ENCODE data around the gene ZNF611. TPM values are rescaled to one million over a fixed set of nuclear protein-coding genes. Genes with fewer than 3 reads are reported as not detected.

Gene ZNF611
- total and polyA plus RNA-seq, 10 of the 15 experiments (the other 5 are each of a cell fraction or from before 2014, with no cell fraction given), result 1.4 to 16.8 (median 7.6) TPM

- TF ChIP-seq, protein P1, sequence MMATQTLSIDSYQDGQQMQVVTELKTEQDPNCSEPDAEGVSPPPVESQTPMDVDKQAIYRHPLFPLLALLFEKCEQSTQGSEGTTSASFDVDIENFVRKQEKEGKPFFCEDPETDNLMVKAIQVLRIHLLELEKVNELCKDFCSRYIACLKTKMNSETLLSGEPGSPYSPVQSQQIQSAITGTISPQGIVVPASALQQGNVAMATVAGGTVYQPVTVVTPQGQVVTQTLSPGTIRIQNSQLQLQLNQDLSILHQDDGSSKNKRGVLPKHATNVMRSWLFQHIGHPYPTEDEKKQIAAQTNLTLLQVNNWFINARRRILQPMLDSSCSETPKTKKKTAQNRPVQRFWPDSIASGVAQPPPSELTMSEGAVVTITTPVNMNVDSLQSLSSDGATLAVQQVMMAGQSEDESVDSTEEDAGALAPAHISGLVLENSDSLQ (IDR thresholded peaks at IDR 0.05), result no peak
- no peak for TF ChIP-seq ZBTB33 (IDR thresholded peaks at IDR 0.05)
- TF ChIP-seq CHD1 (IDR thresholded peaks at IDR 0.05; ENCODE audit: low read depth, low read length), result no peak
- no peak for TF ChIP-seq SMAD1 (IDR thresholded peaks at IDR 0.05; ENCODE audit: low read depth, partially characterized antibody)
Measured at GRCh38 chr19:52670046-52670445, 64.8 kb downstream of the ZNF611 start (continued).

DNA sequence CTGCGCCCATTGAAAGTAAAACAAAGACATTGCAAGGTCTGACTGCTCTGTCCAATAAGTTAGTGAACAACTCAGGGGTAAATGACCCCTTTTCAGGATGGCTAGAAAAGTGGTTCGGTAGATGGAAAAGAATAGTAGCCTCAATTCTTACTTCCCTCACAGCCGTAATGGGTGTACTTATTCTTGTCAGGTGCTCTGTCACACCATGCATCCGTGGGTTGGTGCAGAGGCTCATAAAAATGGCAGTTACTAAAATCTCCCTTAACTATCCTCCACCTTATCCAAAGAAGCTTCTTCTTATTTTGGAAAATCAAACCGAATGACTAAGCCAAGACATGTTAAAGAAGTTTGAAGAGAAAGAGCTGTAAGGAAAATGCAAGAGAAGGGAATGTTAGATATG is 65.3 kb downstream of the ZNF611 start:
- ChIA-PET RAD21 (ENCODE audit: unreplicated experiment) (no interaction called here), POLR2A (no interaction called here), SMC1A (ENCODE audit: uncharacterized antibody, unreplicated experiment) (interaction anchor here (0.9 kb wide), 1 partner anchor 9 kb away, joined by 3 read pairs; no protein-coding TSS in a partner anchor), CTCF (interaction anchor here (0.6 to 1.4 kb wide), 2 partner anchors 13 to 41 kb away, joined by 3 read pairs; no protein-coding TSS in a partner anchor)
- H3K4me3 ChIP-seq, result no peak overlapping the region
- FAIRE-seq, result no peak
- no peaks in the 10 kb centered on the region for H3K36me3 ChIP-seq (ENCODE audit: control insufficient read depth in 2 of 2, insufficient read depth in 2 of 2, low read length in 1 of 2)
- intact Hi-C loops (cut with micrococcal nuclease; ENCODE audit: unreplicated experiment), result no loop called here
- 99% methylated on average over 5 of the region's 5 CpGs for WGBS (ENCODE audit: insufficient coverage, insufficient replicate concordance, low lambda C conversion rate, missing lambda C conversion rate)
- no peak for ATAC-seq
- BruUV-seq (replicated peaks), result no TSS peak
- no peak overlapping the region for H3K9ac ChIP-seq (ENCODE audit: control insufficient read depth, insufficient read depth, low read length)
- no peak for DNase-seq (ENCODE audit: low read depth, low spot score)
- no peak overlapping the region for H3K4me2 ChIP-seq (ENCODE audit: control insufficient read depth, insufficient read depth)
- no peak overlapping the region for H3K27ac ChIP-seq (ENCODE audit: control insufficient read depth, insufficient read depth)
- H3K79me2 ChIP-seq (ENCODE audit: control insufficient read depth, insufficient read depth, low read length), result no peaks in the 10 kb centered on the region
- no peak overlapping the region for H2AFZ ChIP-seq (ENCODE audit: control insufficient read depth, low read depth, low read length)
- H3K4me1 ChIP-seq (ENCODE audit: control insufficient read depth, insufficient read depth, low read length), result no peaks in the 10 kb centered on the region
- no peaks in the 10 kb centered on the region for H4K20me1 ChIP-seq (ENCODE audit: control insufficient read depth, insufficient read depth)
- peaks cover 2% of the 10 kb centered on the region; the same call in 1 of the 3 replicates for H3K9me3 ChIP-seq (replicated peaks; ENCODE audit: control insufficient read depth, insufficient read depth, low read length)
- no peaks in the 10 kb centered on the region for H3K27me3 ChIP-seq (replicated peaks in 1 of 2; ENCODE audit: control insufficient read depth in 2 of 2, insufficient read depth in 2 of 2, low read length in 1 of 2)
- in situ Hi-C loops (cut with MboI), result no loop called here
- TF ChIP-seq, protein P2, sequence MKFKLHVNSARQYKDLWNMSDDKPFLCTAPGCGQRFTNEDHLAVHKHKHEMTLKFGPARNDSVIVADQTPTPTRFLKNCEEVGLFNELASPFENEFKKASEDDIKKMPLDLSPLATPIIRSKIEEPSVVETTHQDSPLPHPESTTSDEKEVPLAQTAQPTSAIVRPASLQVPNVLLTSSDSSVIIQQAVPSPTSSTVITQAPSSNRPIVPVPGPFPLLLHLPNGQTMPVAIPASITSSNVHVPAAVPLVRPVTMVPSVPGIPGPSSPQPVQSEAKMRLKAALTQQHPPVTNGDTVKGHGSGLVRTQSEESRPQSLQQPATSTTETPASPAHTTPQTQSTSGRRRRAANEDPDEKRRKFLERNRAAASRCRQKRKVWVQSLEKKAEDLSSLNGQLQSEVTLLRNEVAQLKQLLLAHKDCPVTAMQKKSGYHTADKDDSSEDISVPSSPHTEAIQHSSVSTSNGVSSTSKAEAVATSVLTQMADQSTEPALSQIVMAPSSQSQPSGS (IDR thresholded peaks at IDR 0.05; ENCODE audit: low read length), result no peak
- no peak for TF ChIP-seq KLF5 (IDR thresholded peaks at IDR 0.05; ENCODE audit: partially characterized antibody)
- TF ChIP-seq ESRRA (IDR thresholded peaks at IDR 0.05; ENCODE audit: low read length), result no peak
- TF ChIP-seq GABPA (IDR thresholded peaks at IDR 0.05; ENCODE audit: low read depth), result no peak
- no peak for TF ChIP-seq ZNF217 (IDR thresholded peaks at IDR 0.05)
- no peak for TF ChIP-seq DPF2 (IDR thresholded peaks at IDR 0.05)
- no peak for TF ChIP-seq STAT3 (IDR thresholded peaks at IDR 0.05; ENCODE audit: low read depth, low read length)
- TF ChIP-seq ATF3 (IDR thresholded peaks at IDR 0.05; ENCODE audit: borderline replicate concordance, extremely low read depth, low read depth, low read length), result no peak
- no peak for TF ChIP-seq FOS (IDR thresholded peaks at IDR 0.05; ENCODE audit: borderline replicate concordance, extremely low read depth, insufficient read length)
- TF ChIP-seq SKIL (IDR thresholded peaks at IDR 0.05; ENCODE audit: low read depth, poor library complexity, severe bottlenecking), result no peak
